GM18508 (cell line): ENCODE measurements around the gene FADS1.

Experiments used
- ATAC-seq: cut with Tn5 transposase; IDR thresholded peaks from one replicate; pipeline ENCODE4 v1.9.1; 2021; ENCODE audit warnings: moderate number of reproducible peaks; ENCODE audit not compliant: insufficient read depth, unreplicated experiment

Gene FADS1

GRCh38 chr11:61828629-61829407, 12.0 kb upstream of the FADS1 start:
- no peak for ATAC-seq

GRCh38 chr11:61828379-61828628, 11.5 kb upstream of the FADS1 start:
- ATAC-seq: no peak

GRCh38 chr11:61827571-61828378, 11.0 kb upstream of the FADS1 start, which contains the start of gene FADS2:
FADS2 (plus strand) TSS chr11:61828300; CDS start chr11:61828391, 91 bp downstream.
- ATAC-seq: no peak

- no peak for ATAC-seq
Observed at GRCh38 chr11:61826930-61827570, 10.2 kb upstream of the FADS1 start.

- ATAC-seq: no peak
Observed at GRCh38 chr11:61820174-61820573, 3.4 kb upstream of the FADS1 start.

- ATAC-seq: no peak
Observed at GRCh38 chr11:61817471-61818202, 834 bp upstream of the FADS1 start.

- no peak for ATAC-seq
Observed at GRCh38 chr11:61815790-61816735, 740 bp downstream of the FADS1 start.

GRCh38 chr11:61814958-61815789, 1.6 kb downstream of the FADS1 start:
- no peak for ATAC-seq

- no peak for ATAC-seq
Observed at GRCh38 chr11:61814247-61814957, 2.4 kb downstream of the FADS1 start.

- no peak for ATAC-seq
Observed at GRCh38 chr11:61812736-61813411, 3.9 kb downstream of the FADS1 start.

GRCh38 chr11:61811831-61812230, 5.0 kb downstream of the FADS1 start:
- no peak for ATAC-seq

- ATAC-seq: no peak
Observed at GRCh38 chr11:61810671-61811175, 6.1 kb downstream of the FADS1 start.

- no peak for ATAC-seq
Observed at GRCh38 chr11:61806785-61807184, 10.0 kb downstream of the FADS1 start.

GRCh38 chr11:61805146-61805545, 11.7 kb downstream of the FADS1 start:
- ATAC-seq: no peak

GRCh38 chr11:61803889-61804647, 12.7 kb downstream of the FADS1 start:
- no peak for ATAC-seq

- no peak for ATAC-seq
Observed at GRCh38 chr11:61802605-61803004, 14.2 kb downstream of the FADS1 start.
